Measurements from ENCODE around the gene GPI. TPM values are rescaled to one million over a fixed set of nuclear protein-coding genes. Genes with fewer than 3 reads are reported as not detected.

GPI gene
- total RNA-seq (2022; extraction: Qiagen RNA extraction): 601 to 774 TPM (median 766 TPM) in 5 replicates

GRCh38 chr19:34364830-34365462 is at the start of gene GPI:
Gene GPI, plus strand, starts transcription at chr19:34365196. Its CDS starts 71 bp downstream, at chr19:34365267.

GRCh38 chr19:34404109-34404909 is 39.3 kb downstream of the GPI start, which contains the start of gene PDCD2L:
Gene PDCD2L, plus strand, starts transcription at chr19:34404399. Its CDS starts 32 bp downstream, at chr19:34404431.

Other genes with a start within 250 kb of the GPI start
- 237 to 302 TPM (median 284 TPM) in 5 replicates for gene LSM14A, start 192.7 kb upstream of the GPI start, total RNA-seq (2022; extraction: Qiagen RNA extraction)
- 9.7 to 14.6 TPM (median 12.7 TPM) in 5 replicates for gene GARRE1, start 110.6 kb upstream of the GPI start, total RNA-seq (2022; extraction: Qiagen RNA extraction)
- gene PDCD2L, start 39.2 kb downstream of the GPI start, total RNA-seq (2022; extraction: Qiagen RNA extraction): 26.9 to 31.8 TPM (median 31.0 TPM) in 5 replicates
- gene UBA2, start 63.2 kb downstream of the GPI start, total RNA-seq (2022; extraction: Qiagen RNA extraction): 245 to 345 TPM (median 293 TPM) in 5 replicates
- gene WTIP, start 116.6 kb downstream of the GPI start, total RNA-seq (2022; extraction: Qiagen RNA extraction): 26.3 to 35.7 TPM (median 33.0 TPM) in 5 replicates